ENCODE results near the gene MXD4.

The MXD4 gene

GRCh38 chr4:2258091-2259035, 3.5 kb downstream of the MXD4 start:
- in situ Hi-C loops (cut with MboI; ENCODE audit: low pct_unique_long_range_greater_than_20kb, low sequenced_read_pairs, unreplicated experiment) = no loop called here
- DNase-seq (ENCODE audit: low spot score) = no peak
- TF ChIP-seq CTCF (IDR thresholded peaks at IDR 0.05; ENCODE audit: extremely low read depth, insufficient read depth, missing control alignments) = no peak

- DNase-seq (ENCODE audit: low spot score) = no peak
- TF ChIP-seq CTCF (IDR thresholded peaks at IDR 0.05; ENCODE audit: extremely low read depth, insufficient read depth, missing control alignments) = no peak
- in situ Hi-C loops (cut with MboI; ENCODE audit: low pct_unique_long_range_greater_than_20kb, low sequenced_read_pairs, unreplicated experiment) = no loop called here
Observed at GRCh38 chr4:2257361-2258081, 4.4 kb downstream of the MXD4 start.

- DNase-seq (ENCODE audit: low spot score) = no peak
- TF ChIP-seq CTCF (IDR thresholded peaks at IDR 0.05; ENCODE audit: extremely low read depth, insufficient read depth, missing control alignments) = no peak
- in situ Hi-C loops (cut with MboI; ENCODE audit: low pct_unique_long_range_greater_than_20kb, low sequenced_read_pairs, unreplicated experiment) = no loop called here
Observed at GRCh38 chr4:2256781-2257191, 5.1 kb downstream of the MXD4 start.

- no peak for TF ChIP-seq CTCF (IDR thresholded peaks at IDR 0.05; ENCODE audit: extremely low read depth, insufficient read depth, missing control alignments)
- in situ Hi-C loops (cut with MboI; ENCODE audit: low pct_unique_long_range_greater_than_20kb, low sequenced_read_pairs, unreplicated experiment) = no loop called here
- DNase-seq (ENCODE audit: low spot score) = no peak
Observed at GRCh38 chr4:2256156-2256731, 5.7 kb downstream of the MXD4 start.

- in situ Hi-C loops (cut with MboI; ENCODE audit: low pct_unique_long_range_greater_than_20kb, low sequenced_read_pairs, unreplicated experiment) = no loop called here
- no peak for DNase-seq (ENCODE audit: low spot score)
- TF ChIP-seq CTCF (IDR thresholded peaks at IDR 0.05; ENCODE audit: extremely low read depth, insufficient read depth, missing control alignments) = no peak
Observed at GRCh38 chr4:2255501-2256155, 6.3 kb downstream of the MXD4 start.

Measured in GM13977 (cell line).